Heart left ventricle (tissue), 16 donors: ENCODE data around the gene BMPER. TPM values are rescaled to one million over a fixed set of nuclear protein-coding genes. Genes with fewer than 3 reads are reported as not detected.

Experiments
- ATAC-seq, 4 donors: fragments of 200-7000 bp; cut with Tn5 transposase; one replicate each; pipeline ENCODE4 v1.9.1; 2020 to 2022; ENCODE audit warnings: moderate library complexity in 4 of 4, mild to moderate bottlenecking in 3 of 4, moderate number of reproducible peaks in 1 of 4
- DNase-seq, 5 donors: peaks; one replicate each; pipeline ENCODE4 v3.0.0-alpha.2; 2020
- H3K27ac ChIP-seq, 12 donors: fragments of 200-600 bp; sonication (generic) in 4 of 12; one replicate each; pipeline versions ENCODE4 v1.5.0 to v1.8.0; 2016 to 2022; ENCODE audit warnings: mild to moderate bottlenecking in 2 of 12
- H3K27me3 ChIP-seq, 9 donors: fragments of 200-600 bp; sonication (generic) in 2 of 9; one replicate each; pipeline versions ENCODE4 v1.5.1 to v1.8.0; 2016 to 2022; ENCODE audit warnings: mild to moderate bottlenecking in 3 of 9
- H3K36me3 ChIP-seq, 9 donors: fragments of 200-600 bp; sonication (generic) in 2 of 9; one replicate each; pipeline versions ENCODE4 v1.5.0 to v1.8.0; 2018 to 2022; ENCODE audit warnings: mild to moderate bottlenecking in 2 of 9
- H3K4me1 ChIP-seq, 12 donors: fragments of 200-600 bp; sonication (generic) in 4 of 12; one replicate each; pipeline versions ENCODE4 v1.5.0 to v1.8.0; 2016 to 2022; ENCODE audit warnings: mild to moderate bottlenecking in 3 of 12
- H3K4me3 ChIP-seq, 12 donors: fragments of 200-600 bp; sonication (generic) in 4 of 12; one replicate each; pipeline versions ENCODE4 v1.5.0 to v1.8.0; 2017 to 2022; ENCODE audit warnings: mild to moderate bottlenecking in 9 of 12, moderate library complexity in 4 of 12
- H3K9me3 ChIP-seq, 12 donors: fragments of 200-600 bp; sonication (generic) in 4 of 12; one replicate each; pipeline versions ENCODE4 v1.5.0 to v1.8.0; 2016 to 2022; ENCODE audit warnings: mild to moderate bottlenecking in 1 of 12
- CTCF ChIP-seq, 12 donors: fragments of 200-600 bp; sonication (generic) in 4 of 12; IDR thresholded peaks; one replicate each; pipeline versions ENCODE4 v1.5.0 to v1.8.0; 2018 to 2022; ENCODE audit warnings: antibody characterized with exemption in 12 of 12, mild to moderate bottlenecking in 5 of 12
- POLR2A ChIP-seq, 2 donors: fragments of 450-650 bp; IDR thresholded peaks; one replicate each; pipeline ENCODE4 v1.6.1; 2017; ENCODE audit warnings: antibody characterized with exemption in 2 of 2, mild to moderate bottlenecking in 2 of 2, moderate library complexity in 2 of 2
- WGBS, 4 donors: extraction: QIAGEN DNeasy Blood & Tissue Kit in 2 of 4; methylation state at CpG; one replicate each; pipeline versions ENCODE4 v1.1.5 to v1.1.7; 2013 to 2018; 5-methylcytosine and 5-hydroxymethylcytosine counted together
- intact Hi-C, 10 donors: fragments of 100-400 bp; cut with DNase I; formaldehyde crosslinking; loops; one replicate each; pipeline versions ENCODE4 v1.11.1 to v1.14.2; 2022
- polyA plus RNA-seq, 2 donors: library from polyadenylated mRNA; stranded (reverse); fragments of 200-250 nt; gene quantifications; one replicate each; pipeline ENCODE4 v1.2.3, GENCODE V29; 2013
- total RNA-seq, 9 donors: library from RNA; depleted of rRNA in 2 of 9; stranded (reverse); fragments of >200 nt in 2 of 9; fragmentation: NEBNext Ultra II Directional in 3 of 9; extraction: Animal tissue kit (Norgen Biotek cat#: 25700) in 3 of 9; gene quantifications; one replicate each; pipeline versions ENCODE4 v1.1.0 to v1.2.4, GENCODE V29; 2016 to 2023
- donor health status: ischemic (EF 13 %, LVEDD 7.1; RV severe dilation, severe dysfunction).
- donor health status: healthy with polysubstance abuse.
- donor health status: DM: no; HTN: yes; CAD: no.
- donor health status: DM: no; HTN: no; CAD: no.
- donor health status: ischemic (EF 25% LVEDD 6.9; RV normal size, moderate dysfunction).
- donor health status: ischemic (EF 25% LVEDD 5.7; RV mildly dilated, moderate dysfunction).
- donor health status: healthy.
- donor health status: DM: yes; HTN: yes; CAD: no.
- donor health status: ischemic (EF 35%, LVEDD 5.7; RV mildly dilated, moderate dysfunction).
- donor health status: nonischemic (EF 11% LVEDD 7.7; RV severe dilation, severe dysfunction).
- donor health status: DM: yes; HTN: yes; CAD: no.
- donor health status: PGD.
- donor health status: ischemic (EF 29% LVEDD 5.4; RV normal size, mild dysfunction).
- donor health status: nonischemic (EF 23%, LVEDD 6.1; RV moderate dilation, normal function).

BMPER gene
- total and polyA plus RNA-seq, 11 donors: 0.05 to 4.2 (median 0.85) TPM

GRCh38 chr7:34057136-34057535 is 151.8 kb downstream of the BMPER start:
- ATAC-seq (no peak), DNase-seq (no peak)
- Histone ChIP-seq H3K27ac (no peak overlapping the region), H3K9me3 (no peaks in the 10 kb centered on the region), H3K27me3 (no peaks in the 10 kb centered on the region), H3K36me3 (no peaks in the 10 kb centered on the region), H3K4me3 (no peak overlapping the region), H3K4me1 (peaks cover 0 to 14% (median 0%) of the 10 kb centered on the region in 12 donors)
- TF ChIP-seq POLR2A (IDR thresholded peaks at IDR 0.05): no peak
- TF ChIP-seq CTCF (IDR thresholded peaks at IDR 0.05): no peak
- intact Hi-C loops: no loop called here

GRCh38 chr7:34057956-34058355 is 152.6 kb downstream of the BMPER start:
- H3K4me1 ChIP-seq: peaks cover 0 to 14% (median 0%) of the 10 kb centered on the region in 12 donors
- H3K9me3 ChIP-seq: no peaks in the 10 kb centered on the region
- no peak for ATAC-seq
- intact Hi-C loops: no loop called here
- no peak for DNase-seq
- H3K27me3 ChIP-seq: no peaks in the 10 kb centered on the region
- no peak overlapping the region for H3K27ac ChIP-seq
- H3K36me3 ChIP-seq: no peaks in the 10 kb centered on the region
- no peak for TF ChIP-seq CTCF (IDR thresholded peaks at IDR 0.05)
- no peak for TF ChIP-seq POLR2A (IDR thresholded peaks at IDR 0.05)
- H3K4me3 ChIP-seq: no peak overlapping the region
- 90 to 93% (median 92%) methylated on average over 5 of the region's 5 CpGs for WGBS, 4 donors

- intact Hi-C loops: no loop called here
- TF ChIP-seq POLR2A (IDR thresholded peaks at IDR 0.05) (no peak), CTCF (IDR thresholded peaks at IDR 0.05) (no peak)
- Histone ChIP-seq H3K36me3 (no peaks in the 10 kb centered on the region), H3K4me3 (no peak overlapping the region), H3K4me1 (peaks cover 0 to 14% (median 0%) of the 10 kb centered on the region in 12 donors), H3K9me3 (no peaks in the 10 kb centered on the region), H3K27me3 (no peaks in the 10 kb centered on the region), H3K27ac (peak overlapping the region in 2 of 12 donors; percentile 11 to 16)
- ATAC-seq (no peak), DNase-seq (no peak)
- WGBS, 4 donors: 52 to 80% (median 62%) methylated on average over 1 of the region's 1 CpG
These were observed 153.4 kb downstream of the BMPER start for GRCh38 chr7:34058801-34059135.

- intact Hi-C loops: no loop called here
- peak overlapping the region in 2 of 12 donors; percentile 11 to 16 for H3K27ac ChIP-seq
- peak in 1 of 5 donors; percentile 35 for DNase-seq
These were observed 153.9 kb downstream of the BMPER start for GRCh38 chr7:34059136-34059828.

More at GRCh38 chr7:34059136-34059828, 153.9 kb downstream of the BMPER start:
- 43 to 61% (median 55%) methylated on average over 8 of the region's 8 CpGs for WGBS, 4 donors
- peaks cover 0 to 14% (median 0%) of the 10 kb centered on the region in 12 donors for H3K4me1 ChIP-seq
- H3K27me3 ChIP-seq: no peaks in the 10 kb centered on the region
- TF ChIP-seq POLR2A (IDR thresholded peaks at IDR 0.05) (no peak), CTCF (IDR thresholded peaks at IDR 0.05) (no peak)
- no peaks in the 10 kb centered on the region for H3K36me3 ChIP-seq
- H3K9me3 ChIP-seq: no peaks in the 10 kb centered on the region
- ATAC-seq: no peak
- no peak overlapping the region for H3K4me3 ChIP-seq
